ENCODE data around the gene C2orf68. TPM values are rescaled to one million over a fixed set of nuclear protein-coding genes. Genes with fewer than 3 reads are reported as not detected.

Gene C2orf68
- total RNA-seq, 6 experiments from 2014 or later, result 7.6 to 22.7 (median 14.8) TPM

DNA sequence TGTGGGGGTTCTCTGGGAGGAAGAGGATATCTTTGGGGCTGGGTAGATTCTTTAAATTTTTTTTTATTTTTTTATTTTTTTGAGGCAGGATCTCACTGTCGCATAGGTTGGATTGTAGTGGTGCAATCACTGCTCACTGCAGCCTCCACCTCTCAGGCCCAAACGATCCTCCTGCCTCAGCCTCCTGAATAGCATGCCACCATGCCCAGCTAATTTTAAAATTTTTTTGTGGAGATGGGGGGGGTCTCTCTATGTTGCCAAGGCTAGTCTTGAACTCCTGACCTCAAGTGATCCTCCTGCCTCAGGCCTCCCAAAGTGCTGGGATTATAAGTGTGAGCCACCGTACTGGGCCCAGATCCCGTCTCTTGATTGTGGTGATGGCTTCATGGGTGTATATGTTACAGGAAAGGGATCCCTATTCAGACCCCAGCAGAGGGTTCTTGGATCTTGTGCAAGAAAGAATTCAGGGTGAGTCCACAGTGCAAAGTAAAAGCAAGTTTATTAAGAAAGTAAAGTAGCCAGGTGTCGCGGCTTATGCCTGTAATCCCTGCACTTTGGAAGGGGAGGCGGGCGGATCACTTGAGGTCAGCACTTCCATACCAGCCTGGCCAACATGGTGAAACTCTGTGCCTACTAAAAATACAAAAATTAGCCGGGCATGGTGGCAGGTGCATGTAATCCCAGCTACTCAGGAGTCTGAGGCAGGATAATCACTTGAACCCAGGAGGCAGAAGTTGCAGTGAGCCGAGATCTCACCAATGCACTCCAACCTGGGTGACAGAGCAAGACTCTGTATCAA lies 2.0 kb upstream of the C2orf68 start:
- WGBS (ENCODE audit: insufficient coverage, low coverage, low lambda C conversion rate, missing lambda C conversion rate), result 75% methylated on average over 10 of the region's 10 CpGs
- Histone ChIP-seq H3K27me3 (no peaks in the 10 kb centered on the region), H3K27ac (no peak overlapping the region), H3K4me1 (peaks cover 0 to 31% (median 5%) of the 10 kb centered on the region in 4 donors), H3K36me3 (peaks cover 0 to 5% (median 1%) of the 10 kb centered on the region in 4 donors), H3K9me3 (no peaks in the 10 kb centered on the region), H3K4me3 (no peak overlapping the region)
- ATAC-seq (no peak), DNase-seq (no peak)
- intact Hi-C loops (cut with DNase I), result no loop called here
- TF ChIP-seq CTCF (IDR thresholded peaks at IDR 0.05), result no peak
- no peak for TF ChIP-seq POLR2A (IDR thresholded peaks at IDR 0.05)

DNA sequence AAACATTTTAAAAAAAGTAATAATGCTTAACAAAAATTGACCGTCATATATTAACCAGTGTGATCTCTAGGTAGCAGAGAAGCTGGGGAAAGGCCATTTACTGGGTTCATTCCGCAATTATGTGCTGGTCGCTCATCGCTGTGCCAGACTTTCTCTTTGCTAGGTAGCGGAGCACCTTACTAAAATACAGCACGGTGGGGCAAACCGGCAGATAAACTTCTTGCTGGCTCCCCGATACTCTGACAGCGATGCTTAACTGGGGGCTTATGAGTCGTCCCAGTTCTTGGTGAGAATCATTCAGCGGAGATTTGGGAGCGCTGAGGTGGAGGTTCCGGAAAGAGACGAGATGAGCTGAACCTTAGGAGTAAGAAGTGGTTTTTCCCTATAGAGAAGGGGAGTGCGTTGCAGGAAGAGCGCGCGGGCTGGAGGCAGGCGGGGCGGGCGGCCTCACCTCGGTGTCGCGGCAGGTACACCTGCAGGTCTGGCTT lies 605 bp downstream of the C2orf68 start:
- DNase-seq (no peak), ATAC-seq (peak in 1 of 4 donors; percentile 10)
- Histone ChIP-seq H3K9me3 (no peaks in the 10 kb centered on the region), H3K27me3 (no peaks in the 10 kb centered on the region), H3K36me3 (peaks cover 0 to 12% (median 2%) of the 10 kb centered on the region in 4 donors), H3K4me1 (peaks cover 0 to 27% (median 0%) of the 10 kb centered on the region in 4 donors), H3K27ac (peak overlapping the region; percentile 16 to 70 (median 56)), H3K4me3 (peak overlapping the region; percentile 88 to 99 (median 93))
- WGBS (ENCODE audit: insufficient coverage, low coverage, low lambda C conversion rate, missing lambda C conversion rate), result 5% methylated on average over 22 of the region's 24 CpGs
- TF ChIP-seq CTCF (IDR thresholded peaks at IDR 0.05), result no peak
- no peak for TF ChIP-seq POLR2A (IDR thresholded peaks at IDR 0.05)
- intact Hi-C loops (cut with DNase I), result no loop called here

DNA sequence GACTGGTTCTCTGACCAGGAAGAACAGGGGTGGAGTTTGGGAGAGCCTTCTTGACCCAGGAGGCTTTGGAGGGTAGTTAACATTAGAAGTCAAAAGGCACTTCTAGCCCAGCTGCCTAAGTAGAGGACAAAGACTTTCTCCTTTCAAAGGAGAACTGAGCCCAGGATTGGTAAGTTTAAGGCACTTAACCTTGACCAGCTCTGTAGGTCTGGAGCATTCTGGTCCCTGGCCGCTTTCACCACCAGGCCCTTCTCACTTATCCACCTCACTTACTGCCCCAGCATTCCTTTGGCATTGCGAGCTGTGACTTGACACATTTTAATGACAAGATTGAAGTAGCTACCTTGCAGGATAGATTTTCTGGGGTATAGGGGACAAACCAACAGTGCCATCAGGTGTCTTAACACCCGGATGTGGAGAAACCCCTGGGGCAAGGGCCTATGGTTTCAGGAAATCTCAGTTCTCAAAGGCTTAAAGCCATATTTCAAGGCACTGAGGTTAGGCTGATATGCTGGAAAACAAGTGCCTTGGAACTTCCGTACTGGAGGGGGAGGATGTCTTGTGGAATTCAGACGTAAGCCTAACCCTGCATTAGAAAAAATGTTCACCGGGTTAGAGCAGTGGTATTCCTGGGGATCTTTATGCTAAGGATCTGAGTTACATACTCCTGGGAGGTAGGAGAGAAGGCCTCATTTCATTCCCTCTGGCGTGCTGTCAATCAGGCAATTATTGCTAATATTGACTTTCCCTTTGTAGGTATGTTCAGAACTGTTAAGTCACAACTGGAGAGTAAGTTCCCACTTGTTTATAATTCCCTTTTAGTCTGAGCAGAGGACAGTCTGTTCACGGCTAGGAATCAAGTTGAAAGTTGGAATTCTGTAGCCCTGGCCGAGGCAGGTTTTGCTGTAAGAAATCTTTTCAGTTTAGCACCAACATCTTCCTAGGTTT lies 4.3 kb downstream of the C2orf68 start:
- Histone ChIP-seq H3K4me3 (no peak overlapping the region), H3K4me1 (peaks cover 0 to 45% (median 11%) of the 10 kb centered on the region in 4 donors), H3K27me3 (no peaks in the 10 kb centered on the region), H3K27ac (peak overlapping the region in 1 of 3 donors; percentile 1), H3K9me3 (no peaks in the 10 kb centered on the region), H3K36me3 (peaks cover 0 to 12% (median 2%) of the 10 kb centered on the region in 4 donors)
- ATAC-seq (no peak), DNase-seq (no peak)
- no peak for TF ChIP-seq POLR2A (IDR thresholded peaks at IDR 0.05)
- no peak for TF ChIP-seq CTCF (IDR thresholded peaks at IDR 0.05)
- intact Hi-C loops (cut with DNase I), result no loop called here
- 56% methylated on average over 8 of the region's 9 CpGs for WGBS (ENCODE audit: insufficient coverage, low coverage, low lambda C conversion rate, missing lambda C conversion rate)

DNA sequence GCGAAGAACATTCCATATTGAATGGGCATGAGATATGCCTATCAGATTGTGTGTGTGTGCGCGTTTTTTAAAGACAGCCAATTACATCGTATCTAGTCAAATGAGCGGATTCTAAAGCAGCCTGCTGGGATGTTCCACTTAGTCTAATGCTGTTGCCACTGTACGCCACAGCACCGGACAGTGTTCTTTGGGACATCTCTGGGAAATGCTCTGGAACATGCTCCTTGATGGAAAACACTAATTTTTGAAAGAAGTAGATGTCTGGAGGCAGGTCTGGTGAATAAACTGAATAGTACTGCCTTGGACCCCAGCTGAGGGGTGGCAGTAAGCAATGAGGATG lies 5.8 kb downstream of the C2orf68 start:
- intact Hi-C loops (cut with DNase I), result no loop called here
- no peaks in the 10 kb centered on the region for H3K27me3 ChIP-seq
- no peak for TF ChIP-seq POLR2A (IDR thresholded peaks at IDR 0.05)
- TF ChIP-seq CTCF (IDR thresholded peaks at IDR 0.05), result no peak
- 91% methylated on average over 7 of the region's 7 CpGs for WGBS (ENCODE audit: insufficient coverage, low coverage, low lambda C conversion rate, missing lambda C conversion rate)
- H3K4me3 ChIP-seq, result no peak overlapping the region
- no peak for DNase-seq
- ATAC-seq, result no peak
- H3K9me3 ChIP-seq, result no peaks in the 10 kb centered on the region
- peaks cover 0 to 12% (median 2%) of the 10 kb centered on the region in 4 donors for H3K36me3 ChIP-seq
- no peak overlapping the region for H3K27ac ChIP-seq
- peaks cover 0 to 46% (median 13%) of the 10 kb centered on the region in 4 donors for H3K4me1 ChIP-seq

Measured in right lobe of liver (tissue), 6 donors.